ENCODE measurements around the gene ANKRD24.
A peak's percentile ranks its signal among the peaks of the same experiment; 100 is the strongest.

DNA sequence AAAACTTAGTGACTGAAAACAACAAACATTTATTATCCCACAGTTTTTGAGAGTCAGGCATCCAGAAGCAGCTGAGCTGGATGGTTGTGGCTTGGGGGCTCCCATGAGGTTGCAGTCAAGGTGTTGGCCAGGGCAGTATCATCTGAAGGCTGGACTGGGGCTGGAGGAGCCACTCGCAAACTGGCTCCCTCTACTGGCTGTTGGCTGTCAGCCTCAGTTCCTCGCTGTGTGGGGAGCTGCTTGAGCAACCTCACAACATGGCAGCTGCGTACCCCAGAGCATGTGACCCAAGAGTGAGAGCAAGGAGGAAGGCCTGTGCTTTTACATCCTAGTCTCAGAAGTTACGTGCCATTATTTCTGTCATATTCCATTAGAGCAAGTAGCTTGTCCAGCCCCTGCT lies 74.1 kb downstream of the ANKRD24 start:
- no peak for TF ChIP-seq EZH2phosphoT487 (IDR thresholded peaks at IDR 0.05; ENCODE audit: unreplicated experiment)
- TF ChIP-seq, protein P1, sequence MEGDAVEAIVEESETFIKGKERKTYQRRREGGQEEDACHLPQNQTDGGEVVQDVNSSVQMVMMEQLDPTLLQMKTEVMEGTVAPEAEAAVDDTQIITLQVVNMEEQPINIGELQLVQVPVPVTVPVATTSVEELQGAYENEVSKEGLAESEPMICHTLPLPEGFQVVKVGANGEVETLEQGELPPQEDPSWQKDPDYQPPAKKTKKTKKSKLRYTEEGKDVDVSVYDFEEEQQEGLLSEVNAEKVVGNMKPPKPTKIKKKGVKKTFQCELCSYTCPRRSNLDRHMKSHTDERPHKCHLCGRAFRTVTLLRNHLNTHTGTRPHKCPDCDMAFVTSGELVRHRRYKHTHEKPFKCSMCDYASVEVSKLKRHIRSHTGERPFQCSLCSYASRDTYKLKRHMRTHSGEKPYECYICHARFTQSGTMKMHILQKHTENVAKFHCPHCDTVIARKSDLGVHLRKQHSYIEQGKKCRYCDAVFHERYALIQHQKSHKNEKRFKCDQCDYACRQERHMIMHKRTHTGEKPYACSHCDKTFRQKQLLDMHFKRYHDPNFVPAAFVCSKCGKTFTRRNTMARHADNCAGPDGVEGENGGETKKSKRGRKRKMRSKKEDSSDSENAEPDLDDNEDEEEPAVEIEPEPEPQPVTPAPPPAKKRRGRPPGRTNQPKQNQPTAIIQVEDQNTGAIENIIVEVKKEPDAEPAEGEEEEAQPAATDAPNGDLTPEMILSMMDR (conservative IDR thresholded peaks at IDR 0.05; ENCODE audit: low read depth in 2 of 2) = peak; percentile 56
- TF ChIP-seq POLR2AphosphoS5 (IDR thresholded peaks at IDR 0.05; ENCODE audit: low read depth) = no peak
- no peak for TF ChIP-seq JUNB (IDR thresholded peaks at IDR 0.05; ENCODE audit: unreplicated experiment)
- TF ChIP-seq, protein P2, sequence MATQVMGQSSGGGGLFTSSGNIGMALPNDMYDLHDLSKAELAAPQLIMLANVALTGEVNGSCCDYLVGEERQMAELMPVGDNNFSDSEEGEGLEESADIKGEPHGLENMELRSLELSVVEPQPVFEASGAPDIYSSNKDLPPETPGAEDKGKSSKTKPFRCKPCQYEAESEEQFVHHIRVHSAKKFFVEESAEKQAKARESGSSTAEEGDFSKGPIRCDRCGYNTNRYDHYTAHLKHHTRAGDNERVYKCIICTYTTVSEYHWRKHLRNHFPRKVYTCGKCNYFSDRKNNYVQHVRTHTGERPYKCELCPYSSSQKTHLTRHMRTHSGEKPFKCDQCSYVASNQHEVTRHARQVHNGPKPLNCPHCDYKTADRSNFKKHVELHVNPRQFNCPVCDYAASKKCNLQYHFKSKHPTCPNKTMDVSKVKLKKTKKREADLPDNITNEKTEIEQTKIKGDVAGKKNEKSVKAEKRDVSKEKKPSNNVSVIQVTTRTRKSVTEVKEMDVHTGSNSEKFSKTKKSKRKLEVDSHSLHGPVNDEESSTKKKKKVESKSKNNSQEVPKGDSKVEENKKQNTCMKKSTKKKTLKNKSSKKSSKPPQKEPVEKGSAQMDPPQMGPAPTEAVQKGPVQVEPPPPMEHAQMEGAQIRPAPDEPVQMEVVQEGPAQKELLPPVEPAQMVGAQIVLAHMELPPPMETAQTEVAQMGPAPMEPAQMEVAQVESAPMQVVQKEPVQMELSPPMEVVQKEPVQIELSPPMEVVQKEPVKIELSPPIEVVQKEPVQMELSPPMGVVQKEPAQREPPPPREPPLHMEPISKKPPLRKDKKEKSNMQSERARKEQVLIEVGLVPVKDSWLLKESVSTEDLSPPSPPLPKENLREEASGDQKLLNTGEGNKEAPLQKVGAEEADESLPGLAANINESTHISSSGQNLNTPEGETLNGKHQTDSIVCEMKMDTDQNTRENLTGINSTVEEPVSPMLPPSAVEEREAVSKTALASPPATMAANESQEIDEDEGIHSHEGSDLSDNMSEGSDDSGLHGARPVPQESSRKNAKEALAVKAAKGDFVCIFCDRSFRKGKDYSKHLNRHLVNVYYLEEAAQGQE (IDR thresholded peaks at IDR 0.05; ENCODE audit: unreplicated experiment) = no peak
- TF ChIP-seq, protein P3, sequence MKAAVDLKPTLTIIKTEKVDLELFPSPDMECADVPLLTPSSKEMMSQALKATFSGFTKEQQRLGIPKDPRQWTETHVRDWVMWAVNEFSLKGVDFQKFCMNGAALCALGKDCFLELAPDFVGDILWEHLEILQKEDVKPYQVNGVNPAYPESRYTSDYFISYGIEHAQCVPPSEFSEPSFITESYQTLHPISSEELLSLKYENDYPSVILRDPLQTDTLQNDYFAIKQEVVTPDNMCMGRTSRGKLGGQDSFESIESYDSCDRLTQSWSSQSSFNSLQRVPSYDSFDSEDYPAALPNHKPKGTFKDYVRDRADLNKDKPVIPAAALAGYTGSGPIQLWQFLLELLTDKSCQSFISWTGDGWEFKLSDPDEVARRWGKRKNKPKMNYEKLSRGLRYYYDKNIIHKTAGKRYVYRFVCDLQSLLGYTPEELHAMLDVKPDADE (IDR thresholded peaks at IDR 0.05) = no peak
- no peak for TF ChIP-seq EZH2 (IDR thresholded peaks at IDR 0.05; ENCODE audit: low read depth, unreplicated experiment)
- TF ChIP-seq CREB1 (CRISPR knock-in tag; IDR thresholded peaks at IDR 0.05; ENCODE audit: low read depth) = no peak
- TF ChIP-seq, protein P4, sequence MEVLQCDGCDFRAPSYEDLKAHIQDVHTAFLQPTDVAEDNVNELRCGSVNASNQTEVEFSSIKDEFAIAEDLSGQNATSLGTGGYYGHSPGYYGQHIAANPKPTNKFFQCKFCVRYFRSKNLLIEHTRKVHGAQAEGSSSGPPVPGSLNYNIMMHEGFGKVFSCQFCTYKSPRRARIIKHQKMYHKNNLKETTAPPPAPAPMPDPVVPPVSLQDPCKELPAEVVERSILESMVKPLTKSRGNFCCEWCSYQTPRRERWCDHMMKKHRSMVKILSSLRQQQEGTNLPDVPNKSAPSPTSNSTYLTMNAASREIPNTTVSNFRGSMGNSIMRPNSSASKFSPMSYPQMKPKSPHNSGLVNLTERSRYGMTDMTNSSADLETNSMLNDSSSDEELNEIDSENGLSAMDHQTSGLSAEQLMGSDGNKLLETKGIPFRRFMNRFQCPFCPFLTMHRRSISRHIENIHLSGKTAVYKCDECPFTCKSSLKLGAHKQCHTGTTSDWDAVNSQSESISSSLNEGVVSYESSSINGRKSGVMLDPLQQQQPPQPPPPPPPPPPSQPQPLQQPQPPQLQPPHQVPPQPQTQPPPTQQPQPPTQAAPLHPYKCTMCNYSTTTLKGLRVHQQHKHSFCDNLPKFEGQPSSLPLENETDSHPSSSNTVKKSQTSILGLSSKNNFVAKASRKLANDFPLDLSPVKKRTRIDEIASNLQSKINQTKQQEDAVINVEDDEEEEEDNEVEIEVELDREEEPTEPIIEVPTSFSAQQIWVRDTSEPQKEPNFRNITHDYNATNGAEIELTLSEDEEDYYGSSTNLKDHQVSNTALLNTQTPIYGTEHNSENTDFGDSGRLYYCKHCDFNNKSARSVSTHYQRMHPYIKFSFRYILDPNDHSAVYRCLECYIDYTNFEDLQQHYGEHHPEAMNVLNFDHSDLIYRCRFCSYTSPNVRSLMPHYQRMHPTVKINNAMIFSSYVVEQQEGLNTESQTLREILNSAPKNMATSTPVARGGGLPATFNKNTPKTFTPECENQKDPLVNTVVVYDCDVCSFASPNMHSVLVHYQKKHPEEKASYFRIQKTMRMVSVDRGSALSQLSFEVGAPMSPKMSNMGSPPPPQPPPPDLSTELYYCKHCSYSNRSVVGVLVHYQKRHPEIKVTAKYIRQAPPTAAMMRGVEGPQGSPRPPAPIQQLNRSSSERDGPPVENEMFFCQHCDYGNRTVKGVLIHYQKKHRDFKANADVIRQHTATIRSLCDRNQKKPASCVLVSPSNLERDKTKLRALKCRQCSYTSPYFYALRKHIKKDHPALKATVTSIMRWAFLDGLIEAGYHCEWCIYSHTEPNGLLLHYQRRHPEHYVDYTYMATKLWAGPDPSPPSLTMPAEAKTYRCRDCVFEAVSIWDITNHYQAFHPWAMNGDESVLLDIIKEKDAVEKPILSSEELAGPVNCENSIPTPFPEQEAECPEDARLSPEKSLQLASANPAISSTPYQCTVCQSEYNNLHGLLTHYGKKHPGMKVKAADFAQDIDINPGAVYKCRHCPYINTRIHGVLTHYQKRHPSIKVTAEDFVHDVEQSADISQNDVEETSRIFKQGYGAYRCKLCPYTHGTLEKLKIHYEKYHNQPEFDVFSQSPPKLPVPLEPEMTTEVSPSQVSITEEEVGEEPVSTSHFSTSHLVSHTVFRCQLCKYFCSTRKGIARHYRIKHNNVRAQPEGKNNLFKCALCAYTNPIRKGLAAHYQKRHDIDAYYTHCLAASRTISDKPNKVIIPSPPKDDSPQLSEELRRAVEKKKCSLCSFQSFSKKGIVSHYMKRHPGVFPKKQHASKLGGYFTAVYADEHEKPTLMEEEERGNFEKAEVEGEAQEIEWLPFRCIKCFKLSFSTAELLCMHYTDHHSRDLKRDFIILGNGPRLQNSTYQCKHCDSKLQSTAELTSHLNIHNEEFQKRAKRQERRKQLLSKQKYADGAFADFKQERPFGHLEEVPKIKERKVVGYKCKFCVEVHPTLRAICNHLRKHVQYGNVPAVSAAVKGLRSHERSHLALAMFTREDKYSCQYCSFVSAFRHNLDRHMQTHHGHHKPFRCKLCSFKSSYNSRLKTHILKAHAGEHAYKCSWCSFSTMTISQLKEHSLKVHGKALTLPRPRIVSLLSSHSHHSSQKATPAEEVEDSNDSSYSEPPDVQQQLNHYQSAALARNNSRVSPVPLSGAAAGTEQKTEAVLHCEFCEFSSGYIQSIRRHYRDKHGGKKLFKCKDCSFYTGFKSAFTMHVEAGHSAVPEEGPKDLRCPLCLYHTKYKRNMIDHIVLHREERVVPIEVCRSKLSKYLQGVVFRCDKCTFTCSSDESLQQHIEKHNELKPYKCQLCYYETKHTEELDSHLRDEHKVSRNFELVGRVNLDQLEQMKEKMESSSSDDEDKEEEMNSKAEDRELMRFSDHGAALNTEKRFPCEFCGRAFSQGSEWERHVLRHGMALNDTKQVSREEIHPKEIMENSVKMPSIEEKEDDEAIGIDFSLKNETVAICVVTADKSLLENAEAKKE (CRISPR knock-in tag; IDR thresholded peaks at IDR 0.05) = no peak
- no peak for TF ChIP-seq NANOG (IDR thresholded peaks at IDR 0.05; ENCODE audit: borderline replicate concordance)
- no peak for TF ChIP-seq STAT1 (IDR thresholded peaks at IDR 0.05; ENCODE audit: unreplicated experiment)
